GM12878 (cell line): Measurements from ENCODE around the gene FN1. TPM values are rescaled to one million over a fixed set of nuclear protein-coding genes. Genes with fewer than 3 reads are reported as not detected.

Experiments
- ATAC-seq: fragments of 200-7000 bp; cut with Tn5 transposase; 3 replicates; pipeline ENCODE4 v1.9.1; 2020; ENCODE audit warnings: mild to moderate bottlenecking, moderate library complexity
- BruUV-seq: library from RNA; stranded (reverse); fragments of 400-500 nt; replicated peaks from 2 replicates; lab custom pipeline; 2021; lab: Mats Ljungman, UMichigan
- CTCF ChIA-PET: fragments of 300-600 bp; sonication (Branson Sonifier 250); formaldehyde crosslinking; extraction: SDS; loops from one replicate; lab custom pipeline; 2021; ENCODE audit warnings: inconsistent platforms; lab: Yijun Ruan, JAX
- POLR2A ChIA-PET: fragments of 350-600 bp; formaldehyde crosslinking; extraction: SDS; loops from one replicate; lab custom pipeline; 2021; ENCODE audit warnings: inconsistent platforms; lab: Charles Lee
- RAD21 ChIA-PET: fragments of 300-600 bp; sonication (Branson Sonifier 250); formaldehyde crosslinking; loops from one replicate; lab custom pipeline; 2023; ENCODE audit warnings: antibody characterized with exemption; ENCODE audit not compliant: unreplicated experiment; lab: Charles Lee
- SMC1A ChIA-PET: fragments of 300-600 bp; sonication (Branson Sonifier 250); formaldehyde crosslinking; loops from one replicate; lab custom pipeline; 2023; ENCODE audit not compliant: unreplicated experiment, uncharacterized antibody; lab: Charles Lee
- DNase-seq: peaks from one replicate; pipeline ENCODE4 v3.0.0-alpha.2; 2011; ENCODE audit warnings: low read depth, low spot score
- FAIRE-seq: peaks from 3 replicates; lab custom pipeline; 2011; peaks lifted over from hg19 to GRCh38; lab: Jason Lieb, UNC
- H2AFZ ChIP-seq: 2 replicates; pipeline ENCODE4 v1.6.0; 2011; ENCODE audit warnings: low read depth, low read length, control low read depth; ENCODE audit not compliant: control insufficient read depth
- H3K27ac ChIP-seq: 2 replicates; pipeline ENCODE4 v1.5.1; 2011; ENCODE audit warnings: control low read depth; ENCODE audit not compliant: control insufficient read depth, insufficient read depth
- H3K27me3 ChIP-seq, 2 experiments: replicated peaks in 1 of 2; 2 replicates each; pipeline versions ENCODE4 v1.6.0 to v1.6.1; 2011; ENCODE audit warnings: low read length in 1 of 2; ENCODE audit not compliant: control insufficient read depth in 2 of 2, insufficient read depth in 2 of 2
- H3K36me3 ChIP-seq, 2 experiments: 2 replicates each; pipeline ENCODE4 v1.5.1; 2011; ENCODE audit warnings: low read length in 1 of 2; ENCODE audit not compliant: control insufficient read depth in 2 of 2, insufficient read depth in 2 of 2
- H3K4me1 ChIP-seq: 2 replicates; pipeline ENCODE4 v1.6.1; 2011; ENCODE audit warnings: mild to moderate bottlenecking, low read length, moderate library complexity, mixed read lengths; ENCODE audit not compliant: control insufficient read depth, insufficient read depth
- H3K4me2 ChIP-seq: 2 replicates; pipeline ENCODE4 v1.6.0; 2011; ENCODE audit warnings: control low read depth; ENCODE audit not compliant: control insufficient read depth, insufficient read depth
- H3K4me3 ChIP-seq: fragments of 200-600 bp; sonication (generic); 2 replicates; pipeline ENCODE4 v1.5.1; 2016
- H3K79me2 ChIP-seq: 2 replicates; pipeline ENCODE4 v1.6.0; 2011; ENCODE audit warnings: low read length; ENCODE audit not compliant: control insufficient read depth, insufficient read depth
- H3K9ac ChIP-seq: 2 replicates; pipeline ENCODE4 v1.8.0; 2011; ENCODE audit warnings: low read length, control low read depth, mixed read lengths; ENCODE audit not compliant: control insufficient read depth, insufficient read depth
- H3K9me3 ChIP-seq: replicated peaks from 3 replicates; pipeline ENCODE4 v1.5.1; 2011; ENCODE audit warnings: mild to moderate bottlenecking, low read length; ENCODE audit not compliant: control insufficient read depth, insufficient read depth
- H4K20me1 ChIP-seq: 2 replicates; pipeline ENCODE4 v1.6.0; 2011; ENCODE audit not compliant: control insufficient read depth, insufficient read depth
- ASH2L ChIP-seq: fragments of 300-600, 200-600 bp; sonication (generic); IDR thresholded peaks from 2 replicates; pipeline ENCODE4 v1.6.1; 2017; ENCODE audit warnings: low read depth, mild to moderate bottlenecking, borderline replicate concordance
- ATF7 ChIP-seq: fragments of 450-650 bp; IDR thresholded peaks from 2 replicates; pipeline ENCODE4 v1.6.1; 2016; ENCODE audit warnings: low read depth, mild to moderate bottlenecking
- BACH1 ChIP-seq: fragments of 450-650 bp; IDR thresholded peaks from 2 replicates; pipeline ENCODE4 v1.6.1; 2017; ENCODE audit warnings: mild to moderate bottlenecking, borderline replicate concordance
- CEBPB ChIP-seq, 2 experiments: fragments of 150-350 bp in 1 of 2; IDR thresholded peaks; 2 replicates each; pipeline ENCODE4 v1.6.1; 2012 to 2014; ENCODE audit warnings: low read depth in 2 of 2, low read length in 2 of 2, borderline replicate concordance in 1 of 2, inconsistent platforms in 1 of 2
- CHD2 ChIP-seq: IDR thresholded peaks from 2 replicates; pipeline ENCODE4 v1.6.1; 2011; ENCODE audit warnings: low read depth, low read length, improper control_type of control experiment, borderline replicate concordance
- CHD4 ChIP-seq: fragments of 200-600 bp; sonication (generic); IDR thresholded peaks from 2 replicates; pipeline ENCODE4 v1.6.1; 2016; ENCODE audit warnings: mild to moderate bottlenecking
- DPF2 ChIP-seq: fragments of 450-650 bp; IDR thresholded peaks from 2 replicates; pipeline ENCODE4 v1.6.1; 2017; ENCODE audit warnings: mild to moderate bottlenecking
- IKZF2 ChIP-seq, 2 experiments: fragments of 450-650 bp; IDR thresholded peaks; 2 replicates each; pipeline ENCODE4 v1.6.1; 2017; ENCODE audit warnings: mild to moderate bottlenecking in 2 of 2, moderate library complexity in 2 of 2
- IRF5 ChIP-seq: fragments of 450-650 bp; IDR thresholded peaks from 2 replicates; pipeline ENCODE4 v1.6.1; 2017; ENCODE audit warnings: borderline replicate concordance
- SMARCA5 ChIP-seq: fragments of 450-650 bp; IDR thresholded peaks from 2 replicates; pipeline ENCODE4 v1.6.1; 2017; ENCODE audit warnings: mild to moderate bottlenecking
- SRF ChIP-seq, 2 experiments: IDR thresholded peaks; 2 replicates each; pipeline ENCODE4 v1.6.1; 2011; ENCODE audit warnings: low read depth in 2 of 2, low read length in 2 of 2, mild to moderate bottlenecking in 1 of 2, moderate library complexity in 1 of 2
- WGBS: methylation state at CpG from one replicate; pipeline ENCODE4 v1.1.6; 2016; ENCODE audit warnings: low lambda C conversion rate; ENCODE audit not compliant: insufficient replicate concordance, insufficient coverage; ENCODE audit errors: missing lambda C conversion rate; 5-methylcytosine and 5-hydroxymethylcytosine counted together
- in situ Hi-C: fragments of 300-500 bp; cut with MboI; formaldehyde crosslinking; loops from 9 replicates; pipeline ENCODE4 v1.14.3; 2018; ENCODE audit warnings: mixed read lengths
- intact Hi-C: fragments of 100-400 bp; cut with micrococcal nuclease; formaldehyde crosslinking; loops from one replicate; pipeline ENCODE4 v1.14.2; 2022; ENCODE audit not compliant: unreplicated experiment
- polyA plus RNA-seq, 11 experiments: library from polyadenylated mRNA; depleted of rRNA in 4 of 11; unstranded in 6 of 11; stranded (reverse) in 5 of 11; fragments of >200 nt; fragmentation: Nextera tagmentation in 4 of 11; fragmentation: Illumina TruSeq in 1 of 11; extraction: Ambion mirVana in 4 of 11; extraction: Trizol in 1 of 11; gene quantifications; 1 replicate in 1 of 11; 2 replicates in 10 of 11; pipeline versions ENCODE4 v1.2.1 to v1.2.3, GENCODE V29; 2011 to 2016; ENCODE audit warnings: inconsistent platforms in 2 of 11, missing spikeins in 2 of 11, low read depth in 1 of 11
- total RNA-seq, 4 experiments: library from RNA; depleted of rRNA in 3 of 4; stranded (reverse); fragments of >200 nt in 3 of 4; fragmentation: Illumina TruSeq in 1 of 4; extraction: Trizol in 1 of 4; gene quantifications; 2 replicates each; pipeline versions ENCODE4 v1.2.1 to v1.2.3, GENCODE V29; 2013 to 2021

Gene FN1
- total and polyA plus RNA-seq, 10 of the 15 experiments (the other 5 are each of a cell fraction or from before 2014, with no cell fraction given), result 0.60 to 9.4 (median 1.5) TPM

- intact Hi-C loops, result loop anchor here (5.0 kb wide), 1 partner anchor 478 kb away; no protein-coding TSS in a partner anchor
- Histone ChIP-seq H3K9ac (no peak overlapping the region), H3K36me3 (no peaks in the 10 kb centered on the region), H3K79me2 (no peaks in the 10 kb centered on the region), H2AFZ (no peak overlapping the region), H3K4me1 (no peaks in the 10 kb centered on the region), H3K9me3 (no peaks in the 10 kb centered on the region), H3K4me2 (no peak overlapping the region), H3K27me3 (peaks cover 0 to 14% of the 10 kb centered on the region in 2 experiments; a peak in 2 of 4 replicates), H3K4me3 (no peak overlapping the region), H3K27ac (no peak overlapping the region), H4K20me1 (no peaks in the 10 kb centered on the region)
- no peak for FAIRE-seq
- 32% methylated on average over 2 of the region's 2 CpGs for WGBS
- POLR2A ChIA-PET, result interaction anchor here (0.7 kb wide), 2 partner anchors 147 to 1675 kb away, joined by 3 to 5 read pairs; no protein-coding TSS in a partner anchor
- CTCF ChIA-PET, result interaction anchor here (0.6 to 0.8 kb wide), 2 partner anchors 480 to 674 kb away, joined by 3 to 4 read pairs; no protein-coding TSS in a partner anchor
- ATAC-seq, result no peak
- no peak for DNase-seq
- RAD21 ChIA-PET, result interaction anchor here (0.7 to 1.5 kb wide), 3 partner anchors 246 to 479 kb away, joined by 3 to 4 read pairs (median 3); no protein-coding TSS in a partner anchor
- in situ Hi-C loops, result no loop called here
- SMC1A ChIA-PET, result interaction anchor here (0.6 to 3.4 kb wide), 5 partner anchors 13 to 1028 kb away, joined by 3 to 27 read pairs (median 4); no protein-coding TSS in a partner anchor
- TF ChIP-seq ASH2L (no peak), DPF2 (no peak), SRF (IDR thresholded peaks at IDR 0.05; ENCODE audit: low read depth in 2 of 2, low read length in 2 of 2) (no peak), IRF5 (no peak), IKZF2 (IDR thresholded peaks at IDR 0.05) (no peak), BACH1 (no peak), CHD2 (no peak), ATF7 (no peak), SMARCA5 (no peak), CHD4 (no peak), CEBPB (IDR thresholded peaks at IDR 0.05; ENCODE audit: borderline replicate concordance in 1 of 2, low read depth in 2 of 2, low read length in 2 of 2) (no peak)
- BruUV-seq, result no TSS peak
Measured at GRCh38 chr2:215439404-215439803, 3.5 kb upstream of the FN1 start.
